HEK293 (cell line): ENCODE measurements around the gene PLA2G4B.

ENCODE experiments used
- KLF8 ChIP-seq: fragments of 450-650 bp; formaldehyde crosslinking; IDR thresholded peaks from 2 replicates; pipeline ENCODE4 v1.5.1; 2016; ENCODE audit warnings: missing biosample characterization, missing genetic modification characterization
- ZNF274 ChIP-seq, 2 experiments: fragments of 200-500 bp in 1 of 2; fragments of 450-650 bp in 1 of 2; sonication (Bioruptor generic) in 1 of 2; formaldehyde crosslinking in 1 of 2; IDR thresholded peaks; 2 replicates each; pipeline versions ENCODE4 v1.5.1 to v1.6.1; 2014 to 2016; ENCODE audit warnings: borderline replicate concordance in 1 of 2, inconsistent platforms in 1 of 2, low read length in 1 of 2, missing biosample characterization in 1 of 2, missing genetic modification characterization in 1 of 2
- ZNF335 ChIP-seq: fragments of 450-650 bp; formaldehyde crosslinking; conservative IDR thresholded peaks from 2 replicates; pipeline ENCODE4 v1.5.1; 2016; ENCODE audit warnings: missing biosample characterization, missing genetic modification characterization
- ZNF558 ChIP-seq: fragments of 450-650 bp; formaldehyde crosslinking; IDR thresholded peaks from 2 replicates; pipeline ENCODE4 v1.5.1; 2016; ENCODE audit warnings: missing biosample characterization, missing genetic modification characterization
- TF ChIP-seq, protein P1 (sequence below): IDR thresholded peaks from 2 replicates; pipeline ENCODE4 v1.6.1; 2011; ENCODE audit warnings: mild to moderate bottlenecking, low read depth, low read length, borderline replicate concordance
- TF ChIP-seq, protein P2 (sequence below): fragments of 450-650 bp; formaldehyde crosslinking; IDR thresholded peaks from 2 replicates; pipeline ENCODE4 v1.5.1; 2016; ENCODE audit warnings: missing biosample characterization, missing genetic modification characterization

DNA sequence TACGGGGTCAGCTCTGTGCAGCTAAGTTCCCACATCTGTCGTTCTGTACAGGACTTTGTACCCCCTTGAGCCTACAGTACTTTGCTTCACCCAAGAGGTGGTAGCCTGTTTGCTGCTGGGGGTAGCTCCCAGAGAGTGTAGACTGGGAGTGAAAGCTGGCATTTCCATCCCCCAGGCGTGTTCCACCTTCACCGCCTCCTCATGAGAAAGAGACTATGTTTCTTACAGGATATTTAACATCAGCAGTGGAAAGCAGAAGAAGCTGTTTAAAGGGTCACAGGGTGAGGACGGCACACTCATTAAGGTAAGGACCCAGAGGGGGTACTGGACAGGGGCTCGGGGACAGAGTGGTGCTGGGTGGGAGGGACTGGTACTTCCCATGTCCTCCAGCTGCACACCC is 20.9 kb upstream of the PLA2G4B start:
- TF ChIP-seq, protein P1, sequence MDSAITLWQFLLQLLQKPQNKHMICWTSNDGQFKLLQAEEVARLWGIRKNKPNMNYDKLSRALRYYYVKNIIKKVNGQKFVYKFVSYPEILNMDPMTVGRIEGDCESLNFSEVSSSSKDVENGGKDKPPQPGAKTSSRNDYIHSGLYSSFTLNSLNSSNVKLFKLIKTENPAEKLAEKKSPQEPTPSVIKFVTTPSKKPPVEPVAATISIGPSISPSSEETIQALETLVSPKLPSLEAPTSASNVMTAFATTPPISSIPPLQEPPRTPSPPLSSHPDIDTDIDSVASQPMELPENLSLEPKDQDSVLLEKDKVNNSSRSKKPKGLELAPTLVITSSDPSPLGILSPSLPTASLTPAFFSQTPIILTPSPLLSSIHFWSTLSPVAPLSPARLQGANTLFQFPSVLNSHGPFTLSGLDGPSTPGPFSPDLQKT: no peak
- TF ChIP-seq KLF8 (tag by site-specific recombination) (no peak), ZNF274 (IDR thresholded peaks at IDR 0.05; ENCODE audit: low read length) (no peak), ZNF274 (tag by site-specific recombination; IDR thresholded peaks at IDR 0.05; ENCODE audit: borderline replicate concordance) (no peak), ZNF558 (tag by site-specific recombination) (no peak), ZNF335 (no peak)
- TF ChIP-seq, protein P2, sequence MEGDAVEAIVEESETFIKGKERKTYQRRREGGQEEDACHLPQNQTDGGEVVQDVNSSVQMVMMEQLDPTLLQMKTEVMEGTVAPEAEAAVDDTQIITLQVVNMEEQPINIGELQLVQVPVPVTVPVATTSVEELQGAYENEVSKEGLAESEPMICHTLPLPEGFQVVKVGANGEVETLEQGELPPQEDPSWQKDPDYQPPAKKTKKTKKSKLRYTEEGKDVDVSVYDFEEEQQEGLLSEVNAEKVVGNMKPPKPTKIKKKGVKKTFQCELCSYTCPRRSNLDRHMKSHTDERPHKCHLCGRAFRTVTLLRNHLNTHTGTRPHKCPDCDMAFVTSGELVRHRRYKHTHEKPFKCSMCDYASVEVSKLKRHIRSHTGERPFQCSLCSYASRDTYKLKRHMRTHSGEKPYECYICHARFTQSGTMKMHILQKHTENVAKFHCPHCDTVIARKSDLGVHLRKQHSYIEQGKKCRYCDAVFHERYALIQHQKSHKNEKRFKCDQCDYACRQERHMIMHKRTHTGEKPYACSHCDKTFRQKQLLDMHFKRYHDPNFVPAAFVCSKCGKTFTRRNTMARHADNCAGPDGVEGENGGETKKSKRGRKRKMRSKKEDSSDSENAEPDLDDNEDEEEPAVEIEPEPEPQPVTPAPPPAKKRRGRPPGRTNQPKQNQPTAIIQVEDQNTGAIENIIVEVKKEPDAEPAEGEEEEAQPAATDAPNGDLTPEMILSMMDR (tag by site-specific recombination): no peak
